GM23338 (cell line): ENCODE data around the gene MLANA. TPM values are rescaled to one million over a fixed set of nuclear protein-coding genes. Genes with fewer than 3 reads are reported as not detected.

Experiments
- ATAC-seq: fragments of 200-7000 bp; cut with Tn5 transposase; 3 replicates; pipeline ENCODE4 v1.9.1; 2020
- DNase-seq: peaks from one replicate; pipeline ENCODE4 v3.0.0-alpha.2; 2015; ENCODE audit warnings: low spot score
- H2AFZ ChIP-seq: fragments of 200-600 bp; sonication (generic); 2 replicates; pipeline ENCODE4 v1.8.0; 2016; ENCODE audit warnings: antibody characterized with exemption, mild to moderate bottlenecking, moderate library complexity
- H3F3A ChIP-seq: fragments of 200-600 bp; sonication (generic); replicated peaks from 2 replicates; pipeline ENCODE4 v1.8.0; 2017; ENCODE audit warnings: antibody characterized with exemption, mixed run types, low read depth
- H3K27ac ChIP-seq: fragments of 200-600 bp; sonication (generic); 2 replicates; pipeline ENCODE4 v1.6.1; 2016; ENCODE audit warnings: low read depth
- H3K27me3 ChIP-seq: fragments of 200-600 bp; sonication (generic); 2 replicates; pipeline ENCODE4 v1.8.0; 2016; ENCODE audit warnings: mild to moderate bottlenecking, mixed run types, moderate library complexity; ENCODE audit not compliant: insufficient read depth
- H3K36me3 ChIP-seq: fragments of 200-600 bp; sonication (generic); 2 replicates; pipeline ENCODE4 v1.8.0; 2016; ENCODE audit warnings: mild to moderate bottlenecking; ENCODE audit not compliant: insufficient read depth
- H3K4me1 ChIP-seq: fragments of 200-600 bp; sonication (generic); 2 replicates; pipeline ENCODE4 v1.8.0; 2016; ENCODE audit warnings: mild to moderate bottlenecking, moderate library complexity; ENCODE audit not compliant: insufficient read depth
- H3K4me2 ChIP-seq: fragments of 200-600 bp; sonication (generic); 2 replicates; pipeline ENCODE4 v1.7.1; 2017; ENCODE audit warnings: mixed run types
- H3K4me3 ChIP-seq: fragments of 200-600 bp; sonication (generic); 2 replicates; pipeline ENCODE4 v1.6.1; 2016; ENCODE audit warnings: mixed run types
- H3K79me2 ChIP-seq: fragments of 200-600 bp; sonication (generic); replicated peaks from 2 replicates; pipeline ENCODE4 v1.8.0; 2017; ENCODE audit warnings: mild to moderate bottlenecking; ENCODE audit not compliant: insufficient read depth
- H3K9me2 ChIP-seq: fragments of 200-600 bp; sonication (generic); 2 replicates; pipeline ENCODE4 v1.8.0; 2017; ENCODE audit not compliant: insufficient read depth
- H4K20me1 ChIP-seq: fragments of 200-600 bp; sonication (generic); replicated peaks from 2 replicates; pipeline ENCODE4 v1.8.0; 2017; ENCODE audit warnings: mild to moderate bottlenecking; ENCODE audit not compliant: insufficient read depth
- H3K27ac Mint-ChIP-seq: 2 replicates; pipeline ENCODE4 v1.8.0; 2020; ENCODE audit warnings: inconsistent platforms, mild to moderate bottlenecking, moderate library complexity, mixed read lengths
- H3K27me3 Mint-ChIP-seq: 3 replicates; pipeline ENCODE4 v1.8.0; 2022; ENCODE audit warnings: low read depth, mild to moderate bottlenecking, moderate library complexity, mixed read lengths, inconsistent platforms; ENCODE audit not compliant: insufficient read depth, poor library complexity
- H3K36me3 Mint-ChIP-seq: 3 replicates; pipeline ENCODE4 v1.8.0; 2021; ENCODE audit warnings: low read depth, mild to moderate bottlenecking, inconsistent platforms, moderate library complexity, mixed read lengths
- H3K4me1 Mint-ChIP-seq: 3 replicates; pipeline ENCODE4 v1.8.0; 2020; ENCODE audit warnings: mild to moderate bottlenecking, inconsistent platforms, mixed read lengths
- H3K4me3 Mint-ChIP-seq: 3 replicates; pipeline ENCODE4 v1.8.0; 2021; ENCODE audit warnings: moderate library complexity, mild to moderate bottlenecking, inconsistent platforms, mixed read lengths
- H3K9me3 Mint-ChIP-seq: 3 replicates; pipeline ENCODE4 v1.8.0; 2020; ENCODE audit warnings: moderate library complexity, mild to moderate bottlenecking, inconsistent platforms, mixed read lengths
- CTCF ChIP-seq, 2 experiments: fragments of 200-600 bp in 1 of 2; sonication (generic) in 1 of 2; conservative IDR thresholded peaks; 2 replicates each; pipeline versions ENCODE4 v1.5.1 to v1.6.1; 2016 to 2017; ENCODE audit warnings: antibody characterized with exemption in 2 of 2, low read depth in 2 of 2, mild to moderate bottlenecking in 2 of 2, moderate library complexity in 1 of 2
- EZH2phosphoT487 ChIP-seq: fragments of 200-600 bp; sonication (generic); IDR thresholded peaks from one replicate; pipeline ENCODE4 v1.8.1; 2018; ENCODE audit warnings: antibody characterized with exemption; ENCODE audit not compliant: unreplicated experiment
- ZNF462 ChIP-seq: fragments of 250-450 bp; sonication (Bioruptor Pico); IDR thresholded peaks from 2 replicates; pipeline ENCODE4 v1.5.0; 2020; ENCODE audit warnings: mild to moderate bottlenecking, moderate library complexity
- polyA plus RNA-seq: library from polyadenylated mRNA; unstranded; fragments of >200 nt; fragmentation: Nextera tagmentation; extraction: Ambion mirVana; gene quantifications from 2 replicates; pipeline ENCODE4 v1.2.1, GENCODE V29; 2016
- total RNA-seq: library from RNA; depleted of rRNA; stranded (reverse); fragments of >200 nt; shearing (Covaris generic); gene quantifications from 2 replicates; pipeline ENCODE4 v1.2.3, GENCODE V29; 2014

Gene MLANA
- total and polyA plus RNA-seq, 2 experiments from 2014 or later: not detected

- no peak for TF ChIP-seq EZH2phosphoT487
- no peak for TF ChIP-seq CTCF (conservative IDR thresholded peaks at IDR 0.05; ENCODE audit: low read depth in 2 of 2)
Measured at GRCh38 chr9:5897851-5898250, 7.2 kb downstream of the MLANA start (continued).

GRCh38 chr9:5899292-5899691 is 8.6 kb downstream of the MLANA start:
- no peaks in the 10 kb centered on the region for H3K9me3 Mint-ChIP-seq
- no peaks in the 10 kb centered on the region for H3K36me3 Mint-ChIP-seq
- Histone ChIP-seq H3K36me3 (no peaks in the 10 kb centered on the region), H3K27ac (no peak overlapping the region), H3K4me1 (no peaks in the 10 kb centered on the region), H3K79me2 (no peaks in the 10 kb centered on the region), H3F3A (no peaks in the 10 kb centered on the region), H2AFZ (no peak overlapping the region), H4K20me1 (no peaks in the 10 kb centered on the region), H3K4me3 (no peak overlapping the region), H3K4me2 (no peak overlapping the region), H3K9me2 (no peaks in the 10 kb centered on the region), H3K27me3 (no peaks in the 10 kb centered on the region)
- no peak overlapping the region for H3K27ac Mint-ChIP-seq
- no peaks in the 10 kb centered on the region for H3K27me3 Mint-ChIP-seq
- no peaks in the 10 kb centered on the region for H3K4me1 Mint-ChIP-seq
- ATAC-seq: peak; percentile 81
- H3K4me3 Mint-ChIP-seq: no peak overlapping the region
- TF ChIP-seq ZNF462: no peak
- peak; percentile 56 to 74 for TF ChIP-seq CTCF (conservative IDR thresholded peaks at IDR 0.05; ENCODE audit: low read depth in 2 of 2)
- peak; percentile 44 for DNase-seq
